K562 (cell line): Measurements from ENCODE around the gene TNNT3. TPM values are rescaled to one million over a fixed set of nuclear protein-coding genes. Genes with fewer than 3 reads are reported as not detected.

Experiments used
- ATAC-seq: fragments of 200-7000 bp; cut with Tn5 transposase; 3 replicates; pipeline ENCODE4 v1.9.1; 2020; ENCODE audit warnings: moderate library complexity
- BruUV-seq: library from RNA; stranded (reverse); fragments of 400-500 nt; replicated peaks from 2 replicates; lab custom pipeline; 2021; lab: Mats Ljungman, UMichigan
- CTCF ChIA-PET: fragments of 300-600 bp; formaldehyde crosslinking; extraction: SDS; loops from one replicate; lab custom pipeline; 2021; ENCODE audit warnings: low intra/inter-chr PET ratio; lab: Yijun Ruan, JAX
- POLR2A ChIA-PET: fragments of 300-600, 350-650 bp; sonication (Branson Sonifier 250); formaldehyde crosslinking; extraction: SDS; loops from one replicate; lab custom pipeline; 2021; ENCODE audit warnings: antibody characterized with exemption, inconsistent platforms; lab: Yijun Ruan, JAX
- DNase-seq, 4 experiments: peaks; one replicate each; pipeline versions ENCODE4 v3.0.0 to v3.0.0-alpha.2; 2011 to 2018; ENCODE audit warnings: low spot score in 3 of 4, mixed read lengths in 3 of 4; ENCODE audit errors: extremely low read depth in 1 of 4
- FAIRE-seq: peaks from 2 replicates; lab custom pipeline; 2011; peaks lifted over from hg19 to GRCh38; lab: Jason Lieb, UNC
- H2AFZ ChIP-seq: 2 replicates; pipeline ENCODE4 v1.6.0; 2011; ENCODE audit warnings: low read depth, low read length, control low read depth, inconsistent platforms
- H3K27ac ChIP-seq: fragments of 200-600 bp; 3 replicates; pipeline ENCODE4 v1.8.0; 2011; ENCODE audit warnings: low read depth, mild to moderate bottlenecking, control low read depth, inconsistent platforms, low read length, moderate library complexity, mixed read lengths; ENCODE audit errors: extremely low read depth
- H3K27me3 ChIP-seq, 2 experiments: fragments of 300-600 bp in 1 of 2; 2 replicates in 1 of 2; 3 replicates in 1 of 2; pipeline versions ENCODE4 v1.6.0 to v1.8.0; 2011; ENCODE audit warnings: inconsistent platforms in 2 of 2, low read length in 2 of 2, mild to moderate bottlenecking in 1 of 2, mixed read lengths in 1 of 2, moderate library complexity in 1 of 2; ENCODE audit not compliant: control insufficient read depth in 2 of 2, insufficient read depth in 2 of 2
- H3K36me3 ChIP-seq: fragments of 300-600 bp; 3 replicates; pipeline ENCODE4 v1.8.0; 2011; ENCODE audit warnings: mild to moderate bottlenecking, low read length, inconsistent platforms; ENCODE audit not compliant: control insufficient read depth, insufficient read depth
- H3K4me1 ChIP-seq, 2 experiments: fragments of 200-600 bp in 1 of 2; replicated peaks in 1 of 2; 2 replicates in 1 of 2; 3 replicates in 1 of 2; pipeline versions ENCODE4 v1.5.1 to v1.8.0; 2011; ENCODE audit warnings: inconsistent platforms in 2 of 2, low read length in 2 of 2, mild to moderate bottlenecking in 1 of 2, mixed read lengths in 1 of 2, moderate library complexity in 1 of 2; ENCODE audit not compliant: control insufficient read depth in 2 of 2, insufficient read depth in 2 of 2
- H3K4me2 ChIP-seq: 2 replicates; pipeline ENCODE4 v1.6.1; 2011; ENCODE audit warnings: low read length, control low read depth, inconsistent platforms, mixed read lengths; ENCODE audit not compliant: insufficient read depth
- H3K4me3 ChIP-seq: fragments of 200-600 bp; sonication (generic), shearing (Covaris generic); 2 replicates; pipeline ENCODE4 v1.5.1; 2016; ENCODE audit warnings: control low read depth, inconsistent platforms
- H3K79me2 ChIP-seq: fragments of 200-600 bp; 3 replicates; pipeline ENCODE4 v1.8.0; 2011; ENCODE audit warnings: low read length, inconsistent platforms; ENCODE audit not compliant: control insufficient read depth, insufficient read depth
- H3K9ac ChIP-seq, 2 experiments: 2 replicates each; pipeline versions ENCODE4 v1.6.0 to v1.6.1; 2011; ENCODE audit warnings: low read depth in 2 of 2, low read length in 2 of 2, control low read depth in 1 of 2, inconsistent platforms in 1 of 2, mild to moderate bottlenecking in 1 of 2, mixed read lengths in 1 of 2; ENCODE audit not compliant: insufficient read depth in 1 of 2
- H3K9me1 ChIP-seq: one replicate; pipeline ENCODE4 v1.6.0; 2011; ENCODE audit warnings: inconsistent platforms, mild to moderate bottlenecking, low read length, moderate library complexity; ENCODE audit not compliant: control insufficient read depth, insufficient read depth
- H3K9me3 ChIP-seq: replicated peaks from 2 replicates; pipeline ENCODE4 v1.5.1; 2011; ENCODE audit warnings: low read depth, low read length, inconsistent platforms; ENCODE audit not compliant: control insufficient read depth, insufficient read depth
- H4K20me1 ChIP-seq: replicated peaks from 2 replicates; pipeline ENCODE4 v1.6.1; 2011; ENCODE audit warnings: low read length, inconsistent platforms, mixed read lengths; ENCODE audit not compliant: control insufficient read depth, insufficient read depth
- CTCF ChIP-seq, 3 experiments: IDR thresholded peaks in 2 of 3; conservative IDR thresholded peaks in 1 of 3; 2 replicates each; pipeline ENCODE4 v1.5.1; 2011 to 2012; ENCODE audit warnings: low read length in 3 of 3, mild to moderate bottlenecking in 3 of 3, control low read depth in 2 of 3, improper control_type of control experiment in 1 of 3, inconsistent platforms in 1 of 3, low read depth in 1 of 3, mixed read lengths in 1 of 3, moderate library complexity in 1 of 3; ENCODE audit not compliant: insufficient read depth in 2 of 3
- KHSRP ChIP-seq: fragments of 450-650 bp; IDR thresholded peaks from 2 replicates; pipeline ENCODE4 v1.6.1; 2017
- TEAD1 ChIP-seq, 2 experiments: fragments of 450-650 bp in 1 of 2; sonication (generic) in 1 of 2; formaldehyde crosslinking; IDR thresholded peaks; 2 replicates each; pipeline versions ENCODE4 v1.4.0 to v1.8.0; 2020 to 2022; ENCODE audit warnings: mild to moderate bottlenecking in 2 of 2, missing genetic modification reagents in 1 of 2
- ZBTB7A ChIP-seq: IDR thresholded peaks from 2 replicates; pipeline ENCODE4 v1.6.1; 2011; ENCODE audit warnings: low read depth, mild to moderate bottlenecking, low read length, moderate library complexity, borderline replicate concordance; ENCODE audit not compliant: control insufficient read depth
- ZNF143 ChIP-seq: sonication (generic); formaldehyde crosslinking; IDR thresholded peaks from 2 replicates; pipeline ENCODE4 v1.9.0; 2022; ENCODE audit warnings: mild to moderate bottlenecking, missing genetic modification reagents
- WGBS: fragments of 100-300 bp; shearing (Covaris generic); methylation state at CpG from one replicate; pipeline ENCODE4 v1.1.6; 2016; ENCODE audit warnings: low coverage, mixed read lengths; ENCODE audit not compliant: insufficient coverage; ENCODE audit errors: missing lambda C conversion rate; 5-methylcytosine and 5-hydroxymethylcytosine counted together
- in situ Hi-C: fragments of 300-500 bp; cut with MboI; formaldehyde crosslinking; loops from 4 replicates; pipeline ENCODE4 v1.15.0; 2018; ENCODE audit warnings: inconsistent platforms, mixed read lengths
- intact Hi-C: fragments of 100-400 bp; cut with micrococcal nuclease; formaldehyde crosslinking; loops from 2 replicates; pipeline ENCODE4 v1.14.2; 2022
- polyA plus RNA-seq, 8 experiments: library from polyadenylated mRNA; depleted of rRNA in 4 of 8; stranded (reverse) in 5 of 8; unstranded in 3 of 8; fragments of >200 nt; fragmentation: Nextera tagmentation in 2 of 8; fragmentation: Illumina TruSeq in 1 of 8; extraction: Ambion mirVana in 2 of 8; extraction: Trizol in 1 of 8; gene quantifications; 2 replicates each; pipeline versions ENCODE4 v1.2.1 to v1.2.3, GENCODE V29; 2011 to 2014; ENCODE audit warnings: inconsistent platforms in 1 of 8, missing spikeins in 1 of 8
- total RNA-seq, 7 experiments: library from RNA; depleted of rRNA in 6 of 7; stranded (reverse); fragments of >200 nt in 6 of 7; fragmentation: Illumina TruSeq in 2 of 7; extraction: Trizol in 2 of 7; gene quantifications; 2 replicates each; pipeline versions ENCODE4 v1.2.1 to v1.2.3, GENCODE V29; 2011 to 2021; ENCODE audit warnings: low replicate concordance in 1 of 7
- TF ChIP-seq, protein P1 (sequence below): sonication (generic); formaldehyde crosslinking; IDR thresholded peaks from 2 replicates; pipeline ENCODE4 v1.8.1; 2023; ENCODE audit warnings: mild to moderate bottlenecking, missing genetic modification reagents, moderate library complexity
- TF ChIP-seq, protein P2 (sequence below): conservative IDR thresholded peaks from 2 replicates; pipeline ENCODE4 v1.6.1; 2011; ENCODE audit warnings: low read depth, mild to moderate bottlenecking, low read length; ENCODE audit not compliant: control insufficient read depth

Gene TNNT3
- total and polyA plus RNA-seq, 9 of the 15 experiments (the other 6 are each of a cell fraction or from before 2014, with no cell fraction given), result 0.10 TPM; not detected in 8

- H3K27me3 ChIP-seq, result peaks cover 12 to 59% of the 10 kb centered on the region in 2 experiments; a peak in 4 of 5 replicates
- FAIRE-seq (no peak), DNase-seq (peak in 2 of 4 experiments; percentile 43 to 47), ATAC-seq (peak; percentile 59)
- TF ChIP-seq CTCF (IDR thresholded peaks at IDR 0.05 in 2 of 3, conservative IDR thresholded peaks at IDR 0.05 in 1 of 3; ENCODE audit: insufficient read depth in 2 of 3, low read depth in 1 of 3, low read length in 3 of 3), result peak; percentile 31 to 48 (median 47); a peak in 5 of 6 replicates
- TF ChIP-seq ZBTB7A, result peak; percentile 82
- TF ChIP-seq TEAD1 (CRISPR knock-in tag; IDR thresholded peaks at IDR 0.05), result no peak
- TF ChIP-seq, protein P1, sequence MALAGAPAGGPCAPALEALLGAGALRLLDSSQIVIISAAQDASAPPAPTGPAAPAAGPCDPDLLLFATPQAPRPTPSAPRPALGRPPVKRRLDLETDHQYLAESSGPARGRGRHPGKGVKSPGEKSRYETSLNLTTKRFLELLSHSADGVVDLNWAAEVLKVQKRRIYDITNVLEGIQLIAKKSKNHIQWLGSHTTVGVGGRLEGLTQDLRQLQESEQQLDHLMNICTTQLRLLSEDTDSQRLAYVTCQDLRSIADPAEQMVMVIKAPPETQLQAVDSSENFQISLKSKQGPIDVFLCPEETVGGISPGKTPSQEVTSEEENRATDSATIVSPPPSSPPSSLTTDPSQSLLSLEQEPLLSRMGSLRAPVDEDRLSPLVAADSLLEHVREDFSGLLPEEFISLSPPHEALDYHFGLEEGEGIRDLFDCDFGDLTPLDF (CRISPR knock-in tag), result no peak
- no peak for TF ChIP-seq KHSRP
- no peak for TF ChIP-seq ZNF143 (CRISPR knock-in tag)
- TF ChIP-seq, protein P2, sequence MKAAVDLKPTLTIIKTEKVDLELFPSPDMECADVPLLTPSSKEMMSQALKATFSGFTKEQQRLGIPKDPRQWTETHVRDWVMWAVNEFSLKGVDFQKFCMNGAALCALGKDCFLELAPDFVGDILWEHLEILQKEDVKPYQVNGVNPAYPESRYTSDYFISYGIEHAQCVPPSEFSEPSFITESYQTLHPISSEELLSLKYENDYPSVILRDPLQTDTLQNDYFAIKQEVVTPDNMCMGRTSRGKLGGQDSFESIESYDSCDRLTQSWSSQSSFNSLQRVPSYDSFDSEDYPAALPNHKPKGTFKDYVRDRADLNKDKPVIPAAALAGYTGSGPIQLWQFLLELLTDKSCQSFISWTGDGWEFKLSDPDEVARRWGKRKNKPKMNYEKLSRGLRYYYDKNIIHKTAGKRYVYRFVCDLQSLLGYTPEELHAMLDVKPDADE, result no peak
- no TSS peak for BruUV-seq
- no peaks in the 10 kb centered on the region; the same call in 1 of the 2 replicates for H3K9me3 ChIP-seq
- no peak overlapping the region for H3K27ac ChIP-seq
- H4K20me1 ChIP-seq, result peaks cover 5% of the 10 kb centered on the region; the same call in 1 of the 2 replicates
- CTCF ChIA-PET, result interaction anchor here (0.6 kb wide), 1 partner anchor 54 kb away, joined by 5 read pairs; no protein-coding TSS in a partner anchor
- H2AFZ ChIP-seq, result no peak overlapping the region
- no peak overlapping the region for H3K9ac ChIP-seq
- POLR2A ChIA-PET, result interaction anchor here (0.5 kb wide), 1 partner anchor 200 kb away, joined by 3 read pairs; no protein-coding TSS in a partner anchor
- no peak overlapping the region for H3K4me3 ChIP-seq
- WGBS, result 5% methylated on average over 23 of the region's 34 CpGs
- H3K9me1 ChIP-seq, result no peaks in the 10 kb centered on the region
- H3K4me2 ChIP-seq, result no peak overlapping the region
- no peaks in the 10 kb centered on the region for H3K36me3 ChIP-seq
- no peaks in the 10 kb centered on the region for H3K79me2 ChIP-seq
- peaks cover 0 to 31% of the 10 kb centered on the region in 2 experiments; a peak in 1 of 5 replicates for H3K4me1 ChIP-seq
- intact Hi-C loops (no loop called here), in situ Hi-C loops (loop anchor here (5.0 kb wide), 1 partner anchor 35 kb away; no protein-coding TSS in a partner anchor)
These were observed 1.7 kb upstream of the TNNT3 start for GRCh38 chr11:1917523-1918435.
